Smooth muscle cell of the brain vasculature (primary cell): ENCODE measurements around the gene CNN2.

Source experiments
- DNase-seq: peaks from one replicate; pipeline ENCODE4 v3.0.0-alpha.2; 2012; ENCODE audit warnings: low read depth, low spot score

Gene CNN2

DNA sequence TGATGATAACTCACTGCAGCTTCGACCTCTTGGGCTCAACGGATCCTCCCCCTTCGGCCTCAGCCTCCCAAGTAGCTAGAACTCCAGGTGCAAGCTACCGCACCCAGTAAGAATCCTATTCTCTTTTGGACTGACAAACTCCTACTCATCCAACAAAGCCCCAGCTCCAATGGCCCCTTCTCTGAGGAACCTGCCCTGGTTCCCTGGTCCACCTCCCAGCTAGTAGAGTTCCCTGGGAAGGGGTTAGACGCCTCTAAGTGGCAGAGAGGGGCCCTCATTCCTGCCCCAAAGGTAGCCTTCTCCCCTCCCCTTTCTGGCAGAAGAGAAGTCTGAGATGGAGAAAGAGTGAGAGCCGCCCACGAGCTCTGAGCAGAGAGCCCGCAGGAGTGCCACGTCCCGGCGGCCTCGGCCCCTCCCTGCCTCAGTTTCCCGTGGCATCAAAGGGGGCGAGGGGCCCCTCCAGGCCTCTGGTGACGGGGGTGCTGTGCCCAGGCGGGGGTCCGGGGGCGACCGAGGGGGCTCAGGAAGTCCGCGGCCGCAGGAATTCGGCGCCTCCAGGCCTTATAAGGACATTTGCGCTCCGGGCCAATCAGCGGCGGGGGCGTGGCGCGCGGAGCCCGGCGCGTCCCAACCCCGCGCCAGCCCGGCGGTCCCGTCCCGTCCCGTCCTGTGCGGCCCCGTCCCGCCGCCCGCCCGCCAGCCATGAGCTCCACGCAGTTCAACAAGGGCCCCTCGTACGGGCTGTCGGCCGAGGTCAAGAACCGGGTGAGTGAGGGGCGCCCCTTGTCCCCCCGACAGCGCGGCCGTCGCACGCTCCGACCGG is at the start of gene CNN2:
Gene CNN2 (plus strand): TSS at position 649 of the 823 bp plus-strand sequence. CDS start 54 bp downstream, at position 703.
- DNase-seq: no peak

DNA sequence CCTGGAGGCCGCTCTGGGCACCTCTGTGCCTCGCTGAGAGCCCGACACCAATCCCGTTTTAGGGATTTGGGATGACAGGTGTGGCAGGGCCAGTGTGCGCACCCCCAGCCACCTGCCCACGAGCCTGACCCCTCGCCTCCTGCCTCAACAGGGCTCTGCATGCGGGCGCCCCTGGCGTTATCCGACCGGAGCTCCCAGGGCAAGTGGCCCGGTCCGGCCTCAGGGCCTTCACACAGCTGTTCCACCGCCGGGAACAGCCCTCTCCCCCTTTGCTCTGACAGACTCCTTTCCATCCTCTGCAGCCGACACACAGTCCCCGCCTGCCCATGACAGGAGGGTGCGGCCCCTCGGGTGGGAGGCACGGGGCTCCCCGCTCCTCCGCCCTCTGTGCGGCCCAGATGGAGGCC is 49.3 kb upstream of the CNN2 start:
- no peak for DNase-seq

DNA sequence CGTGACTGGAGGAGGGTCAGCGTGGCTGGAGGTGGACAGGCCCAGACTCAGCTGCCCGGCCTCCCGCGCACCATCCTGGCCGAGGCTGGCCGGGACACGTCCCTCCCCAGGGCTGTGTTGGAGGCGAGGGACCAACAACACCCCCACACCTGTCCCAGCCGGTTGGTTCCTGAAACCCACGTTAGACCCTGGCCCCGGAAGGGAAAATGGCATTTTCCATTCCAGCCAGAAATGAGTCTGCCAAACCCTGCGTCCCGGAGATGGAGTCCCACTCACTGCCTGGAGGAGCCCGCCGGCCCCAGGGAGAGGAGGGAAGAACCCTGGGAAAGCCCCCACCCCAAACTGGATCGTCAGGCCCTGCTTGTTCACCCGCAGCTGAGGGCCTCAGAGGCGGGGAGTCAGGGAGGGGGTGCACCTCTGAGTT is 47.1 kb upstream of the CNN2 start:
- DNase-seq: no peak

DNA sequence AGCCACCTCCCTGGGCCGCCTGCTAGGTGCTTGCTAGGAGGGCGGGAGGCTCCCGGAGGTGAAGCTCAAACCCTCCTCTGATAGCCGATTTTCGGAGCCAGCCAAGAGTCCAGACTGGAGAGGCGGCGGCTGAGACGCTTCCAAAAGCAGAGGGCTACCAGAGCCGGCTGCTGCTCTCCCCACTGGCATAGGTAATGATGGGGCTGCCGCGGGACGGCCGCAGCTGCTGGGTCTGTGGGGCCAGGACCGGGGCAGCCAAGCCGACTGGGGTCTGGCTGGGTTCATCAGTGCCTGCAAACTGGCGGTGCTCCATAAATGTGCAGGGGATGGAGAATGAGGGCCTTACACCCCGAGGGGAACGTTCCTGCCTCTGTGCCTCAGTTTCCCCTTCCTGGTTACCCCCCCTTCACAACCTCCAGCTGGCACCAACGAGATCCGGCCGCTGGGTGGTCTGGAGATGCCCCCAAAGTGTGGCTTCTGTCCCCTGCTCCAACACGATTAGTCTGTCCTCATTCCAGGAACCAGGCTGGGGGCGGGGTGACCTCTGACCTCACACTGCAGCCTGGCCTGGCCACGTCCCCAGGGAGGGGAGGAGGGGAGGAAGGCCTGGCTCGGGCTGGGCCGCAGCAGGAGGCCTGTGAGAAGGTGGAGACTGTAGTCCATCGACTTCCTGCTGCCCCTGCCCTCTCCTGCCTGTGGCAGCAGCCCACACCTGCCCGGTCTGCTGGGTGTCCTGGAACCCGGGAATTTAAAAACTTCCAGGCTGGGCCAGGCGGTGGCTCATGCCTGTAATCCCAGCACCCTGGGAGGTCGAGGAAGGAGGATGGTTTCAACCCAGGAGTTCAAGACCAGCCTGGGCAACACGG is 46.0 kb upstream of the CNN2 start:
- no peak for DNase-seq

DNA sequence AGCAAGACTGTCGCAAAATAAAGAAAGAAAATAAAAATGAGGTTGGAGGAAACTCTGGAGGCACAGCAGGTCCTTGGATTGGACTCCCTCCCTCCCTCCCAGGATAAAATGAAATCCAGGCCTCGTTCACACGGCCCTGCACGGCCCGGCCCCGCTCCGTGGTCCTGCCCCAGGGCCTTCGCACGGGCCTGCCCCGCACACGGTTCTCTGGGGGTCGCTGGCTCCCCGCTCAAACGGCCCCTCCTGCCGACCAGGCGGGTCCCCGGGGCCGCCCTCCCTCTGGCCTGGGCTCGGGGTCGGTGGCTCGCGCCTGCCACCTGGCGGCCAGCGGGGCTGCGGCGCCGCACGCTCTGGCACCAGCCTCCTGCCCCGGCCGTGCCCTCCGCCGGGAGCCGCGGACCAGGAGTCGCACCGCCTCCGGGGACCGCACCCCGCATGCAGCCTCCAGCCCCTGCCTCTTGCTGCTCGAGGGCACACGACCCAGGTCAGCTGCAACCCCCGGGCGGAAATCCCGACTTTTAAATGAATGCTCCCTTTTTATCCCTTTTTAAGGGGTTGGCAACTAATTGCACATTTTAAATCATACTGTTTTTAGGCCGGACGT is 43.7 kb upstream of the CNN2 start:
- no peak for DNase-seq

DNA sequence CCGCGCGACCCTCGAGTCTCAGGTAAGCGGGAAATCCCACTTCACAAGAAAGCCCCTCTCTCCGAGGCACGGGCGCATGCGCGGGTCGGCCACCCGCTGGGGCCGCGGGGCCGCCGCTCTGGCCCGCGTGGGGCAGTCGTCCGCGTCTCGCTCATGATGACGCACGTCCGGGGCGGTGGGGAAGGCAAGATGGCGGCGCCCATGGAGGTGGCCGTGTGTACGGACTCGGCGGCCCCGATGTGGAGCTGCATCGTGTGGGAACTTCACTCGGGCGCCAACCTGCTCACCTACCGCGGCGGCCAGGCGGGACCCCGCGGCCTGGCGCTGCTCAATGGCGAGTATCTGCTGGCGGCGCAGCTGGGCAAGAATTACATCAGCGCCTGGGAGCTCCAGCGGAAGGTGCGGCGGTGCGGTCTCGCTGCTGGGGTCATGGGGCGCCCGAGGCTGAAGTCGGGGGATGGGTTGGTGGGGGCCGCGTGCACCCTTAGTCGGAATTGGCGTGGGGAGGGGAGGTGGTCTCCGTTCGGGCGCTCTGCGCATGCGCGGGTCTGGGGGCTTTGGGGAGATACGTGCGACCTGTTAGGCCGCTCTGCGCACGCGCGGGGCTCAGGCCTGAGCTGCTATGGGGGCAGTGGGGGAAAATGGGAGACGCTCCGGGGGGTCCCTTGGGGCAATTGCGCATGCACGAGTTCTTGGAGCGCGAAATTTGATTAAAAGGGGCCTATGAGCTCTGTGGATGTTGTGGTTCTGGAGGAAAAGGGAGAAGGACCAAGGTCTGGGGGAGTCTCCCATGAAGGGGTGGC is 42.0 kb upstream of the CNN2 start, which contains the start of gene WDR18:
Gene WDR18 (plus strand): TSS at position 181 of the 803 bp plus-strand sequence. CDS start 9 bp downstream, at position 190.
- peak; percentile 69 for DNase-seq

DNA sequence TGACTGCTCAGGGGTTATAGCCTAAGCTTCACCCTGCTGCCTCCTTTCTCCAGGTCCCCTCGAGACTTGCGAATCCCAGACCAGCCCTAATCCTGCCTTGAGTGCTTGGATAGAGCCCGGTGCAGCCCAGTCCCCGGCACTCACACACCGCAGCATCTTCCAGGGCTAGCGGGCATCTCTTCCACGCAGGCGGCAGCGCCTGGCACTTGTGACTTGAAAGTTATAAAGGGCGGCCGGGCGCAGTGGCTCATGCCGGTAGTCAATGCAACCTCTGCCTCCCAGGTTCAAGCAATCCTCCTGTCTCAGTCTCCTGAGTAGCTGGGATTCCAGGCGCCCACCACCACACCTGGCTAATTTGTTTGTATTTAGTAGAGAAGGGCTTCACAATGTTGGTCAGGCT is 40.3 kb upstream of the CNN2 start:
- DNase-seq: no peak

DNA sequence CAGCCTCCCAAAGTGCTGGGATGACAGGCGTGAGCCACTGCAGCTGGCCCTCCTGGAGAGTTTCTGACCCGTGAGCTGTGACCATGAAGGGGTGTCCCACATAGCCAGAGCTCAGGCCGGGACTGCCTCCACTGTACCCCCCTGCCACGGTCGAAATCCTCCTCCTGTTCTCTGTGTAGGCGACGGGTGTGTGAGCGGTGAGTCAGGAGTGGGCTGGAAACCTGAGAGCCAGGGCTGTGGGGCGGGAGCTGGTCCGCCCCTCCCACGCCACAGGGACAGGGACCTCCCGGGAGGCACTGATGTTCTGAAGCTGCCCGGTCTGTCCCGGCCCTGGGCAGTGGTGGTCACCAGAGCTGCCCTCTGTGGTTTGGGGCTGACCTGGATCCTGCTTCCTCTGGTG is 38.3 kb upstream of the CNN2 start:
- no peak for DNase-seq

DNA sequence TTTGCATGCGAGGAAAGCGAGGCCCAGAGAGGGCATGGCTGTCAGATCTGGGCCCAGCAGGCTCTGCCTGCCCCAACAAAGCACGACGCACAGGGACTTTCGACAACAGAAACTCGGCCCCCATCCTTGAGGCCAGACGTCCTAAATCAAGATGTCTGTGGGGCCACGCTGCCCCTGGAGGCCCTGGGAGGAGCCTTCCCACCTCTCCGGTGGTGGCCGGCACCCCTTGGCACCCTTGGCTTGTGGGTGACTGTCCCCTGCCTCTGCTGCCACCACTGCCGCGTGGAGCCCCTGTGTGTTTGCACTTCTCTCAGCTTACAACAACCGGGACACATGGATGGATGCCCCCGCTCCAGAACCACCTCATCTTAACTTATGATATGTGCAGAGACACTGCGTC is 37.9 kb upstream of the CNN2 start:
- no peak for DNase-seq

DNA sequence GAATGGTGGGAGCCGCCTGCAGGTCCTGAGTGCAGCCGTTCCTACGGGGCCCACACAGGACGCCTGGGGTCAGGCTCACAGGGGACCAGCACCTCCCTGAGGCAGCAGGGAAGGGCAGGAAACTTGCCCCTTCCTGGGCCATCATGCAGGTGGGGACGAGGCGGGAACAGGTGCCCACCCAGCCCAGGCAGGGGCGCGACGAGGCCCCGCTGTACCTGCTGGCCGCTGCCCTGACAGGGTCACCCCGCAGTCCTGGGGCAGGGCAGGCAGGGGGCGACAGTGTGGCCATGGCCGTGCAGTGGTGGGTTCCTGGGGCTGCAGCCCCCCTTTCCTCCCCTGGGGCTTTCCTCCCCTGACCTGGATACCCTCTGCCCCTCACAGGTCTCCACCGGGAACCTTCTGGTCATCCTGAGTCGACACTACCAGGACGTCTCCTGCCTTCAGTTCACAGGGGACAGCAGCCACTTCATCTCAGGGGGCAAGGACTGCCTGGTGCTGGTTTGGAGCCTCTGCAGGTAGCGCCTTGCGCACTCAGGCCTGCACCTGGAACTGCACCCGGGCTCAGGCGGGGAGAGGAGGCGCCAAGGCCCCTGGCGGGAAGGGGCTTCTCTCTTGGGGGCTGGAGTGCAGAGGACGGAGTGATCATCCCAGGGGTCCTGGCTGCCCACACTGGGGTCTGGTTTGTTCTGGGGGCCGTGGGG is 36.9 kb upstream of the CNN2 start:
- DNase-seq: no peak

DNA sequence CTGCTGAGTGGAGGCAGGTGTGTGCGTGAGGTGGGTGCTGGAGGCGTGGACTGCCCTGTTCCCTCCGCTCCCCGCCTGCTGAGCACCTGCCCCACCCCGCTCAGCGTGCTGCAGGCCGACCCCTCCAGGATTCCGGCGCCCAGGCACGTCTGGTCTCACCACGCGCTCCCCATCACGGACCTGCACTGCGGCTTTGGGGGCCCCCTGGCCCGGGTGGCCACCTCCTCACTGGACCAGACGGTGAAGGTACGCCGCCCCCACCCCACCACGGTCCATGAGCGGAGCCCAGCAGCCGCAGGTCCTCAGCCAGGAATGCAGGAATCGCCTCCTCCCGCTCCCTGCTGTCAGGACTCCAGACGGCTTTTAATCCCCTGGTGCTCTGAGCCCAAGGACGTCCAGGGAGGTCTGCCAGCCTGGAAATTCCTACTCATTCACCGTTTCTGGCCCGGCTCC is 36.3 kb upstream of the CNN2 start:
- DNase-seq: no peak

DNA sequence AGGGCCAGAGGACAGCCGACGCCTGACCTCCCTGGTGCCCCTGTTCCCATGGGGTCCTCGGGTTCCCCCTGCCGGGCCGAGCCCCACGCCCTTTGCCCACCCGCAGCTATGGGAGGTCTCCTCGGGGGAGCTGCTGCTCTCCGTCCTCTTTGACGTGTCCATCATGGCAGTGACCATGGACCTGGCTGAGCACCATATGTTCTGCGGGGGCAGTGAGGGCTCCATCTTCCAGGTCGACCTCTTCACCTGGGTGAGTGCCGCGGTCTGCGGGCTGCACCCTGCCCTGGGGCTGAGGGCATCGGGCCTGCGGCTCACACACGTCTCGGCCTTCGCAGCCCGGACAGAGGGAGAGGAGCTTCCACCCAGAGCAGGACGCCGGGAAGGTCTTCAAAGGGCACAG is 35.7 kb upstream of the CNN2 start:
- no peak for DNase-seq

DNA sequence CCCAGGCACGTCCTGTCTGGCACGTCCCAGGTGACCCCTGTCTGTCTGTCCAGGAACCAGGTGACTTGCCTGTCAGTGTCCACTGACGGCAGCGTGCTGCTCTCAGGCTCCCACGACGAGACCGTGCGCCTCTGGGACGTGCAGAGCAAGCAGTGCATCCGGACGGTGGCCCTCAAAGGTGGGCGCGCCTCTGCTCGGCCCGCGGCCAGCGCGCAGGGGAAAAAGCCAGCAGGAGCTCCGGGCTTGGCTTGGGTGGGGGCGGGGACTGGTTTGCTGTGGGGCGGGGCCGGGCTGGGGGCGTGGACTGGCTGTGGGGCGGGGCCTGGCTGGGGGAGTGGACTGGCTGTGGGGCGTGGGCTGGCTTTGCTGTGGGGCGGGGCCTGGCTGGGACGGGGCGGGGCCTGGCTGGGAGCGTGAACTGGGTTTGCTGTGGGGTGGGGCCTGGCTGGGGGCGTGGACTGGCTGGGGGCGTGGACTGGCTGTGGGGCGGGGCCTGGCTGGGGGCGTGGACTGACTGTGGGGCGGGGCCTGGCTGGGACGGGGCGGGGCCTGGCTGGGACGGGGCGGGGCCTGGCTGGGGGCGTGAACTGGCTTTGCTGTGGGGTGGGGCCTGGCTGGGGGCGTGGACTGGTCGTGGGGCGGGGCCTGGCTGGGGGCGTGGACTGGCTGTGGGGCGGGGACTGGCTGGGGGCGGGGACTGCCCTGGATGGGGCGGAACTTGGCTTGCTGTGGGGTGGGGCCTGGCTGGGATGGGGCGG is 35.1 kb upstream of the CNN2 start:
- no peak for DNase-seq

DNA sequence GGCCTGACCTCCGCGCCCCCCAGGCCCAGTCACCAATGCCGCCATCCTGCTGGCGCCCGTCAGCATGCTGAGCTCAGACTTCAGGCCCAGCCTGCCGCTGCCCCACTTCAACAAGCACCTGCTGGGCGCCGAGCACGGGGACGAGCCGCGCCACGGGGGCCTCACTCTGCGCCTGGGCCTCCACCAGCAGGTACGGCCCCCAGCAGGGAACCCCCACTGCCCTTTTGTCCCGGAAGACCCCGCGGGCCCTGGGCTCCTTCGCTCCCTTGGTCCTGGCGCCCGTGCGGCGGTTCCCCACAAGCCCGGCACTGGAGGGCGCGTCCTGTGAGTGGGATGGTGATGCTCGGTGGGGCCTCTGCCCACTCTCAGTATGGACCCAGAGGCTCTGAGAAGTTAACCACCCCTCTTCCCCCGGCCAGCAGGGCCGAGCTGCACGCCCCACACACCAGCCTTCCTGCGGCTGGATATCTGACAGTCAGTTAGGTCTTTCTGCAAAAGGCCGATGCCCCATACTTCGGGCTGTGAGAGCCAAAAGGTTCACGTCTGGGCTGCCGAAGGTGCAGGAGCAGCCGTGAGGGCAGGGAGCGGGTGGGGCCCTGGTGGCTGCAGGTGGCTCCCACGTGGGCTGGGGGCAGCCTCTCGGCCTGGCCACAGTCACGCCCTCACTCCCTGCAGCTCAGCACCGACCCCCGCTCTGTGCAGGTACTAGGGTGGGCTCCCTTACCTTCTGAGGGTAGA is 34.3 kb upstream of the CNN2 start:
- no peak for DNase-seq

DNA sequence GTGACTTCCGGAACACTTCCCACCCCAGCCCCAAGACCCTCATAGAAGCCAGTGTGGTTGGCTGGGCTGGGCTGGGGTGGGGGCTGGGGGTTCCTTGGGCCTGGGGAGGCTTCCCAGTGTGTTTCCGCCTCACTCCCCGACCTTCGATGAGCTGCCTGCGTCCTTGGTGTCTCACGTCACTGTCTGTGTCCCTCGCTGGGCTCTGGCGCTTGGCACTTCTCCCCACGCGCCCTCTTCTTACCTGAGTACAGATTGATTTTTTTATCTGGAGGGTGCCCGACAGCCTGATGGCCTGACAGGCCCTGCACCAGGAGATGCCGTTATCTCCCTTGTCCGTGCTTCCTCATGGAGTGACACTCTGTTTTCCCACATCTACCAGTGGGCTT is 33.7 kb upstream of the CNN2 start:
- DNase-seq: no peak

DNA sequence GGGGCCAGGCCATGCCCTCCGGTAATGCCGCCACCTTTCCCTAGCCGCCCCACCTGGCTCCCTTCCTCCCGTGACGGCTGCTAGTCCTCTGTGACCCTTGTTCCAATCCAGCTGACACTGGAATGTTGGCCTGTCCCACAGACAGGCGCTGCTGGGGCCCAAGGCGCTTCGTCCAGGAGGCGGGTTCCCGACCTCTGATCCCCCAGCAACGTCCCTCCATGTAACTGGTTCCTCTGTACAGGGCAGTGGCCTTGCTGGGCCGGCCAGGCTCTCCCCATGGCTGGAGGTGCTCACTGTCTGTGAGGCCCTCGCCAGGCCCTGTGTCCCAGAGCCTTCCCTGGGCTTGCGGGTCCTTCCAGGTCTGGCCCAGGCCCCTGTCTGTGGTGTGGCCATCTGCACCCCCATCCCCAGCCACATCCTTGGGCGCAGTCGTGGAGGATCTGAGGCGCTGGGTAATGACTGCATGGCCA is 33.0 kb upstream of the CNN2 start:
- DNase-seq: no peak

DNA sequence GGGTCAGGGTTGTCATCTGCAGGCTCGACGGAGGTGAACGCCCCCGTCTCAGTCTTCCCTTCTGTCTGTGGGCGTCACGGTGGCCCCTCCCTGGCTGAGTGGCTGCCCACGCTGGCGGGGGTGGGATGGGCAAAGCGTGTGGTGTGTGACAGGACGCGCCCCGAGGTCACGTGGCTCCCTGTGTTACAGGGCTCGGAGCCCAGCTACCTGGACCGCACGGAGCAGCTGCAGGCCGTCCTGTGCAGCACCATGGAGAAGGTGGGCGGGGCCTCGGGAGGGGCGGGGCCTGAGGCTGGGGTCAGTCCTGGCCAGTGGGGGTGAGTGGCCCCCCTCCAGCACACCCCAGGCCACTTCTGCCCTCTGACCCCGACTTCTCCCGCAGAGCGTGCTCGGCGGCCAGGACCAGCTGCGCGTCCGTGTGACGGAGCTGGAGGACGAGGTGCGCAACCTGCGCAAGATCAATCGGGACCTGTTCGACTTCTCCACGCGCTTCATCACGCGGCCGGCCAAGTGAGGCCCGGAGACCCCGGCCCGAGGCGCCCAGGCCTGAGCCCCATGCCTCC is 32.5 kb upstream of the CNN2 start:
- DNase-seq: no peak

DNA sequence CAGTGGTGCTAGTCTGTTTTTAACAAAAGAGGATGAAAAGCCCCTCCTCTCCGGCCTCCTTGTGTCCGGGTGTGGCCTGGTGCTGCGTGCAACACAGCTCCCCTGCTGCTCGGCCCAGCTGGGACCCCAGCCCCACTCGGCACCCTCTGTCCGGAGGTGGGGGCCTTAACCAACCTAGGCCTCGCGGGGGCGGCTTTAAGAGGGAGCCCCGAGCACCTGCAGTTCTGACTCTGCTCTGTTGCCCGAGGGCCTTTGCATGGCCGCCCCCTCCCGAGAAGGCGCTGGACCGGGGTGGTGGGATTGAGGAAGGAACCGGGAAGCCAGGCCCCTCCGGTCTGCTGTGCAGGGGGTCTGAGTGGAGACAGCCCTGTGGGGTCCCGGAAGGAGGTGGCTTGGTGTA is 31.9 kb upstream of the CNN2 start:
- DNase-seq: no peak
